Cardiac muscle cell (in vitro differentiated cells and primary cell): ENCODE results near the gene MTG1. TPM values are rescaled to one million over a fixed set of nuclear protein-coding genes. Genes with fewer than 3 reads are reported as not detected.

Experiments
- DNase-seq, 2 donors: peaks; one replicate each; pipeline versions ENCODE4 v3.0.0 to v3.0.0-alpha.2; 2010 to 2017; ENCODE audit warnings: low read depth in 1 of 2, low spot score in 1 of 2
- H3K27ac ChIP-seq: fragments of 200-600 bp; sonication (generic); 2 replicates; pipeline ENCODE4 v1.5.1; 2016
- H3K27me3 ChIP-seq: fragments of 200-600 bp; sonication (generic); 2 replicates; pipeline ENCODE4 v1.6.0; 2016; ENCODE audit warnings: control low read depth
- H3K36me3 ChIP-seq: fragments of 200-600 bp; sonication (generic); 2 replicates; pipeline ENCODE4 v1.5.1; 2016; ENCODE audit warnings: control low read depth
- H3K4me1 ChIP-seq: fragments of 200-600 bp; sonication (generic); 2 replicates; pipeline ENCODE4 v1.8.1; 2017; ENCODE audit warnings: low read depth, mild to moderate bottlenecking, mixed run types
- H3K4me3 ChIP-seq: fragments of 200-600 bp; sonication (generic); 2 replicates; pipeline ENCODE4 v1.5.1; 2016; ENCODE audit warnings: mild to moderate bottlenecking
- H3K9me3 ChIP-seq: fragments of 200-600 bp; sonication (generic); 2 replicates; pipeline ENCODE4 v1.5.1; 2017; ENCODE audit warnings: low read depth, mild to moderate bottlenecking, control low read depth
- polyA plus RNA-seq: library from polyadenylated mRNA; unstranded; fragments of >200 nt; fragmentation: Nextera tagmentation; extraction: Ambion mirVana; gene quantifications from 2 replicates; pipeline ENCODE4 v1.2.1, GENCODE V29; 2016
- total RNA-seq: library from RNA; depleted of rRNA; stranded (reverse); fragments of >200 nt; gene quantifications from 2 replicates; pipeline ENCODE4 v1.2.3, GENCODE V29; 2016
- TF ChIP-seq, protein P1 (sequence below): IDR thresholded peaks from 2 replicates; pipeline ENCODE4 v1.5.1; 2012; ENCODE audit warnings: low read depth, mild to moderate bottlenecking, low read length

Gene MTG1
- total and polyA plus RNA-seq, 2 experiments from 2014 or later: 35.3 to 123 TPM

DNA sequence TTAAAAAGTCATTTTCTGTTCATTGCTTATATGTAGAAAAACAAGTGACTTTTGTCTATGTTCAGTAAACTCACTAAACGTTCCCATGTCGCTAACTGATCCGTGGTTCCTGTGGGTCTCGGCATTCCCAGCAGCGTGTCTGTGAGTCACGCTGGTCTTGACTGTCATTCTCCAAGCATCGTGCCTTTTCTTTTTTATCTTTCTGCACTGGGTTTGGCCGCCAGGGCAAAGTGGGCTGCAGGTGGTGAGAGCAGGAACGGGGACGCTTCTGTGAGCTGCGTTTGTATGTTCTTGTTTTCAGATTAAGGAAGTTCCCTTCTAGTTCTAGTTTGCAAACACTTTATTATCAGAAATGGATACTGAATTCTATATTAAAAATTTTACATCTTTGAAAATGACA, 53.0 kb downstream of the MTG1 start:
- no peaks in the 10 kb centered on the region for H3K4me1 ChIP-seq
- no peaks in the 10 kb centered on the region for H3K36me3 ChIP-seq
- no peak overlapping the region for H3K4me3 ChIP-seq
- no peak for DNase-seq
- H3K27me3 ChIP-seq: no peaks in the 10 kb centered on the region
- TF ChIP-seq, protein P1, sequence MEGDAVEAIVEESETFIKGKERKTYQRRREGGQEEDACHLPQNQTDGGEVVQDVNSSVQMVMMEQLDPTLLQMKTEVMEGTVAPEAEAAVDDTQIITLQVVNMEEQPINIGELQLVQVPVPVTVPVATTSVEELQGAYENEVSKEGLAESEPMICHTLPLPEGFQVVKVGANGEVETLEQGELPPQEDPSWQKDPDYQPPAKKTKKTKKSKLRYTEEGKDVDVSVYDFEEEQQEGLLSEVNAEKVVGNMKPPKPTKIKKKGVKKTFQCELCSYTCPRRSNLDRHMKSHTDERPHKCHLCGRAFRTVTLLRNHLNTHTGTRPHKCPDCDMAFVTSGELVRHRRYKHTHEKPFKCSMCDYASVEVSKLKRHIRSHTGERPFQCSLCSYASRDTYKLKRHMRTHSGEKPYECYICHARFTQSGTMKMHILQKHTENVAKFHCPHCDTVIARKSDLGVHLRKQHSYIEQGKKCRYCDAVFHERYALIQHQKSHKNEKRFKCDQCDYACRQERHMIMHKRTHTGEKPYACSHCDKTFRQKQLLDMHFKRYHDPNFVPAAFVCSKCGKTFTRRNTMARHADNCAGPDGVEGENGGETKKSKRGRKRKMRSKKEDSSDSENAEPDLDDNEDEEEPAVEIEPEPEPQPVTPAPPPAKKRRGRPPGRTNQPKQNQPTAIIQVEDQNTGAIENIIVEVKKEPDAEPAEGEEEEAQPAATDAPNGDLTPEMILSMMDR: no peak
- H3K27ac ChIP-seq: no peak overlapping the region
- H3K9me3 ChIP-seq: no peaks in the 10 kb centered on the region

DNA sequence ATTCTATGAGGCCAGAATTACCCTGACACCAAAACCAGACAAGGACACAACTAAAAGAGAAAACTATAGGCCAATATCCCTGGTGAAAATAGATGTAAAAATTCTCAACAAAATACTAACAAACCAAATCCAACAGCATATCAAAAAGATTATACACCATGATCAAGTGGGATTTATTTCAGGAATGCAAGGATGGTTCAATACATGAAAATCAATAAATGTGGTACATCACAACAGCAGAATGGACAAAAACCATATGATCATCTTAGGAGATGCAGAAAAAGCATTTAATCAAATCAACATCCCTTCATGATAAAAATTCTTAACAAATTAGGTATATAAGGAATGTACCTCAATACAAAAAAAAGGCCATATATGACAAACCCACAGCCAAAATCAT, 54.2 kb downstream of the MTG1 start:
- TF ChIP-seq, protein P1: no peak
- H3K27ac ChIP-seq: no peak overlapping the region
- DNase-seq: no peak
- H3K4me1 ChIP-seq: no peaks in the 10 kb centered on the region
- H3K27me3 ChIP-seq: no peaks in the 10 kb centered on the region
- H3K4me3 ChIP-seq: no peak overlapping the region
- H3K9me3 ChIP-seq: no peaks in the 10 kb centered on the region
- no peaks in the 10 kb centered on the region for H3K36me3 ChIP-seq

DNA sequence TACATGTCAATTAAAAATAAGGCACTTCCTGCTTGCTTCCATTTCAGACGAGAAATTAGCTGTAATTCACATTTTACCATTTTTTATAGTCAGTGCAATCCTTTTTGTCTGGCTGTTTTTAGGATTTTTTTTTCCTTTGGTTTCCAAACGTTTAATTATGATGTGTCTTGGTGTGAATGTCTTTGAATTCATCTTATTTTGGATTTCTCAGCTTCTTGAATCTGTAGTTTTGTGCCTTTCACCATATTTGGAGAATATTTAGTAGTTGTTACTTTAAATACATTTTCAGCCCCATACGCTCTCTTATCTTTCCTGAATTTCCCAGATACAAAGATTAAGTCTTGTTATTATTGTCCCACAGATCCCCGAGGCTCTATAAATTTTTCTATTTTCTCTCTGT, 57.4 kb downstream of the MTG1 start:
- H3K9me3 ChIP-seq: no peaks in the 10 kb centered on the region
- H3K4me3 ChIP-seq: no peak overlapping the region
- H3K4me1 ChIP-seq: no peaks in the 10 kb centered on the region
- TF ChIP-seq, protein P1: no peak
- no peak for DNase-seq
- no peaks in the 10 kb centered on the region for H3K27me3 ChIP-seq
- H3K27ac ChIP-seq: no peak overlapping the region
- H3K36me3 ChIP-seq: no peaks in the 10 kb centered on the region

DNA sequence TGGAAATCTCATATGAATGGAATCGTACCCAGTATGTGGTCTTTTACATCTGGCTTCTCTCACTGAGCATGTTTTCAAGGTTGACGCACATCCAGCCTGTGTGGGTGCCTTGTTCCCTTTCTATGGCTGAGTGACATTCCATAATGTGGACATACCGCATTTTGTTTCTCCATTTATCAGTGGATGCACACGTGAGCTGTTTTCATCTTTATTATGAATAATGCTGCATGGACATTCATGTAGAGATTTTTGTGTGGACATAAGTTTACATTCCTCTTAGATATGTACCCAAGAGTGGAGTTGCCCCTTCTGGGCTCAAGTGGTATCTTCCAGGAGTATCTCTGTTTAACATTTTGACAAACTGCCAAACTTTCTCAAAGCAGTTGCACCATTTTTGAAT, 58.5 kb downstream of the MTG1 start:
- no peaks in the 10 kb centered on the region for H3K27me3 ChIP-seq
- no peak for DNase-seq

DNA sequence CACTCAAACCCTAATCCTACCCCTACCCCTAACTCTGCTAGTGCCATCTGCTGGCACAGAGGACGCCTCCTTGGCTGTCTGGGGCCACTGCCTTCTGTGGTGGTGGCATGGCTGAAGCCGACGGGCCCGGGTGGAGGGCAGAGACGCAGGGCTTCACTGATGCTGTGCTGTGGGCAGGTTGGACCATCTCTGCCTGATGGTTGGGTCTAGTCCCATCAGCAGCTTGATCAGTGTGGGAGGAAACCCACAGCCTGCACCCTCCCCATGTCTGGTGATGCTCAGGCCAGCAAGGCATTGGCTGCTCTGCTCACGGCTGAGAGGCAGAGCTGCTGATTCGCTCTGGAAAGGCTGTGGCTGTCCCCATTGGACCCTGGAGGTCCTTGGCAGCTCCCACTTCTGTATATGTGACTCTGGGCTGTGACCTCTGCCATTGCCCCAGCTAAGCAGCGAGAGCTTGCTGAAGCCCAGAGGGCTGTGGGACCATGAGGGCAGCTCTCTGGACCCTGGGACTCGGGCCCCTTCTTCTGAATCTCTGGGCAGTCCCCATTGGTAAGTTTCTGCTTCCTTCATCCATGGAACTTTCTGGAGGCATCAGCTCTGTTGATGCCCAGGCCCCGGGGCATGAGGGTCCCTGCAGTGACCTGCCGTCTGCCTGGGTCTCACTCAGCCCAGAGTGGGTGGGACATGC, 59.7 kb downstream of the MTG1 start, which contains the start of gene SCART1:
Gene SCART1 (plus strand): TSS at position 430 of the 688 bp plus-strand sequence. CDS start 53 bp downstream, at position 483.
- Histone ChIP-seq H3K9me3 (no peaks in the 10 kb centered on the region), H3K4me3 (no peak within 1 kb of the TSS)

More for the DNA sequence above, 58.5 kb downstream of the MTG1 start:
- Histone ChIP-seq H3K27ac (no peak overlapping the region), H3K9me3 (no peaks in the 10 kb centered on the region), H3K4me1 (no peaks in the 10 kb centered on the region), H3K36me3 (no peaks in the 10 kb centered on the region), H3K4me3 (no peak overlapping the region)
- TF ChIP-seq, protein P1: no peak

More for the DNA sequence above, 59.7 kb downstream of the MTG1 start, which contains the start of gene SCART1:
- H3K27me3 ChIP-seq: no peaks in the 10 kb centered on the region
- H3K4me1 ChIP-seq: no peaks in the 10 kb centered on the region
- TF ChIP-seq, protein P1: no peak
- H3K27ac ChIP-seq: no peak within 1 kb of the TSS
- H3K36me3 ChIP-seq: no peaks in the 10 kb centered on the region
- no peak for DNase-seq
